HG02981 (cell line): Measurements from ENCODE around the gene MYL5.
"Not testable (repeated sequence)": the region's sequence is repeated elsewhere in the genome, so short reads cannot be mapped to it uniquely, and the experiment has no call there.

Experiments used
- ATAC-seq: cut with Tn5 transposase; IDR thresholded peaks from one replicate; pipeline ENCODE4 v1.9.1; 2021; ENCODE audit warnings: mild to moderate bottlenecking, moderate library complexity; ENCODE audit not compliant: unreplicated experiment

MYL5 gene

GRCh38 chr4:704198-704891, 30.0 kb downstream of the MYL5 start:
- ATAC-seq, result no peak

DNA sequence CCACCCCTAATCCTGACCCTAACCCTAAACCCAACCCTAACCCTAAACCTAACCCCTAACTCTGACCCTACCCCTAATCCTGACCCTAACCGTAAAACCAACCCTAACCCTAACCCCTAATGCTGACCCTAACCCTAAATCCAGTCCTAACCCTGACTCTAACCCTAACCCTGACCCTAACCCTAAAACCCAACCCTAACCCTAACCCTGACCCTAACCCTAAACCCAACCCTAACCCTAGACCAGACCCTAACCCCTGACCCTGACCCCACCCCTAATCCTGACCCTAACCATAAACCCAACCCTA, 30.6 kb downstream of the MYL5 start:
- no peak for ATAC-seq

DNA sequence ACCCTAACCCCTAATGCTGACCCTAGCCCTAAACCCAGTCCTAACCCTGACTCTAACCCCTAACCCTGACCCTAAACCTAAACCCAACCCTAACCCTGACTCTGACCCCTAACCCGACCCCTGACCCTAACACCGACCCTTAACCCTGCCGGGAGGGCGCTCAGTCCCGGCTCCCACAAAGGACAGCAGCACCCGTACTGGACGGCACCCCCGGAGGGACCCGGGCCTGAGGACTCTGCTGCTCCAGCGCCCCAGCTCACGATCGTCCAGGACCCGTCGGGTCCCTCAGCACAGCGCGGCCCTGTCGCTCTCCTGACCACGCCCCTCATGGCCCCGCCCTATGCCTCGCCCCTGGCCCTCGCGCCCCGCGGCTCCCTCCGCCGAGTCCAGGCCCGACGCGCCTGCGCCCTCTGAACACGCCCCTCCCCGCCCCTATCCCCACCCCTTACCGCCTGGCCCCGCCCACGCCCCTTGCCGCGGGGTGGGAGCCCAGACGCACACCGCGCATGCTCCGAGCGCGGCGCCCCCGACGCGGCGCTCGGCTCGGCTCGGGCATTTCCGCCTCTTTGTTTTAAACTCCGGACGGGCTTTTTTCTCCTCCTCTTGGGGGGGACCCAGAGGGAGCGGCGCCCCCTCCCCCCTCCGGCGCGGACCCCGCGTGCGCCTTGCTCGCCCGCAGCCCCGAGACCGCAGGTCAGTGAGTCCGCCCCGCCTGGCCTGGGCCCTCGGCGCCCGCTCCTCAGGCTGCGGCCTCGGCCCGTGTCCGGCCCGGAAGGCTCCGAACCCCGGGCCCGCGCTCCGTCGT, 31.1 kb downstream of the MYL5 start, which contains the start of gene PCGF3:
PCGF3 (plus strand) TSS at position 555 of the 805 bp plus-strand sequence. CDS start 27,849 bp downstream, outside the sequence.
- ATAC-seq, result peak; percentile 94

DNA sequence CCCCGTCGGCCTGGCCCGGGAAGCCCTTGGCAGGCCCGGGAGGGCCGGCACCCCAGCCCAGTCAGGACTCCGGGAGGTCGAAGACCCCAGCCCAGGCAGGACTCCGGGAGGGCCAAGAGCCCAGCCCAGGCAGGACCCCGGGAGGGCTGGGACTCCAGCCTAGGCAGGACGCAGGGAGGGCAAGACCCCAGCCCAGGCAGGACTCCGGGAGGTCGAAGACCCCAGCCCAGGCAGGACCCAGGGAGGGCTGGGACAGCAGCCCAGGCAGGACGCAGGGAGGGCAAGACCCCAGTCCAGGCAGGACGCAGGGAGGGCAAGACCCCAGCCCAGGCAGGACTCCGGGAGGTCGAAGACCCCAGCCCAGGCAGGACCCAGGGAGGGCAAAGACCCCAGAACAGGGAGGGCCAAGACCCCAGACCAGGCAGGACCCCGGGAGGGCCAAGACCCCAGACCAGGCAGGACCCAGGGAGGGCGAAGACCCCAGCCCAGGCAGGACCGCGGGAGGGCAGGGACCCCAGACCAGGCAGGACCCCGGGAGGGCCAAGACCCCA, 31.8 kb downstream of the MYL5 start:
- ATAC-seq, result not testable (repeated sequence)

GRCh38 chr4:706834-707598, 32.7 kb downstream of the MYL5 start:
- no peak for ATAC-seq

DNA sequence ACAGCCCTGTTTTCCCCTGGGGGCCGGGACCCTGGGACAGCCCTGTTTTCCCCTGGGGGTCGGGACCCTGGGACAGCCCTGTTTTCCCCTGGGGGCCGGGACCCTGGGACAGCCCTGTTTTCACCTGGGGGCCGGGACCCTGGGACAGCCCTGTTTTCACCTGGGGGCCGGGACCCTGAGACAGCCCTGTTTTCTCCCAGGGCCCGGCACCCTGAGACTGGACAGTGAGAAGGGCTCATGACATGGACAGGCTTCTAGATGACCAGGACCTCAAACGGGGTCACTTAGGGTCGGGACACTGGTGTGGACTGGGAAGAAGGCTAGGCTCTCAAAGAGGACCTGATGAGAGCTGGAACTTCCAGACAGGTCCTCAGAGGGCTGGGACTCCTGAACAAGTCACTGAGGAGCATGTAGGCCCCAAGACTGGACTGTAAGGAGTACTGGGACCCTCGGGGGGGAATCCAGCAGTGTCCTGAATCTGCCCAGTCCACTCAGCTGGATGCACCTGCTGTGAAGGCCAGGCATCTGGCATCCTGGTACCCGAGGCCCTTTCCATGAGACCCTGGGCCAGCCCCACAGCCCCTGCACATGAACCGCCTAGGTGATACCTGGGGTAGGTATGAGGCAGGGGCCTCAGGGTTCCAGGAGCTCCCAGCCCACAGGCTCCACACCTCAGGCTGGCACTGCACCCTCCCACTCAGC, 33.7 kb downstream of the MYL5 start:
- no peak for ATAC-seq

DNA sequence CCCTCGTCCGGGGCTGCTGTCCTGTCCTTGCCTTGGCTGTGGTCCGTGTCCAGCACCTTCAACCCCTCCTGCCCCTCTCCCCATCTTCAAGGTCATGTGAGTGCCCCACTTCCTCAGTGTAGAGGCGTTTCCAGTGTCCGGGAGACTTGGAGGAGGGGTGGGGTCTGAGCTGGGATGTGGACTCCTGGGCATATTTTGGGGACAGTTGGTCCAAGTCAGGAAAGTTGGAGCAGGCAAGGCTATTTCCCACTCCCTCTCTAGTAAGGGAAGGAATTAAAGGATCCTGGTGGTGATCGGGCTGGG, 34.2 kb downstream of the MYL5 start:
- ATAC-seq, result no peak

DNA sequence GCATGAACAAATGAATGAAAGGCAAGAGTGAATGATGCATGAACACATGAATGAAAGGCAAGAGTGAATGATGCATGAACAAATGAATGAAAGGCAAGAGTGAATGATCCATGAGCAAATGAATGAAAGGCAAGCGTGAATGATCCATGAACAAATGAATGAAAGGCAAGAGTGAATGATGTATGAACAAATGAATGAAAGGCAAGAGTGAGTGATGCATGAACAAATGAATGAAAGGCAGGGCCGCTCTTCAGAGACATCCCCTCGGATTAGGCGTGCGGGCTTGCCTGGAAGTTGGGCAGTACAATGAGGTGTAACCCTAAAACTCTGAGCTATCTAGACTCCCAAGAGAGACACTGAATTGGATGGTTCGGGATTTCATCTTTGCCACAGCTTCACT, 35.0 kb downstream of the MYL5 start:
- ATAC-seq, result no peak

- no peak for ATAC-seq
These were observed 35.8 kb downstream of the MYL5 start for GRCh38 chr4:710116-710515.

DNA sequence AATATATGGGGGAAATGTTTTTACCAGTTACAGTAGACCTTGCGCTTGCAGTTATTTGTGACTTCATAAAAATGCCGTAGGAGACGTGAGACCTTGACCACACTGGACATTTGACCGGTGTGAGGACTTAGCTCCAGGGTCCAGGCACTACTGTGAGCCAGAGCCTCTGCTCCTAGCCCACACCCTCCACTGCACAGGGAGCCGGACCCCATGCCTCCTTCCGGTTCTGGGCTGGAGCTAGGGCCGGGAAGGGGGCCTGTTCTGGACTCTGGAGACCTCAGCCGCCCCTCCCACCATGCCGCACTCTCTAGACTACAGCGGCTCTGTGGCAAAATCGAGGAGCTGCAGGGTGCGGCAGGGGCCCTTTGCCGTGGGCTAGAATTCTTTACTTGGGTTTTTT, 36.6 kb downstream of the MYL5 start:
- no peak for ATAC-seq

- ATAC-seq, result no peak
These were observed 37.8 kb downstream of the MYL5 start for GRCh38 chr4:712093-712492.

DNA sequence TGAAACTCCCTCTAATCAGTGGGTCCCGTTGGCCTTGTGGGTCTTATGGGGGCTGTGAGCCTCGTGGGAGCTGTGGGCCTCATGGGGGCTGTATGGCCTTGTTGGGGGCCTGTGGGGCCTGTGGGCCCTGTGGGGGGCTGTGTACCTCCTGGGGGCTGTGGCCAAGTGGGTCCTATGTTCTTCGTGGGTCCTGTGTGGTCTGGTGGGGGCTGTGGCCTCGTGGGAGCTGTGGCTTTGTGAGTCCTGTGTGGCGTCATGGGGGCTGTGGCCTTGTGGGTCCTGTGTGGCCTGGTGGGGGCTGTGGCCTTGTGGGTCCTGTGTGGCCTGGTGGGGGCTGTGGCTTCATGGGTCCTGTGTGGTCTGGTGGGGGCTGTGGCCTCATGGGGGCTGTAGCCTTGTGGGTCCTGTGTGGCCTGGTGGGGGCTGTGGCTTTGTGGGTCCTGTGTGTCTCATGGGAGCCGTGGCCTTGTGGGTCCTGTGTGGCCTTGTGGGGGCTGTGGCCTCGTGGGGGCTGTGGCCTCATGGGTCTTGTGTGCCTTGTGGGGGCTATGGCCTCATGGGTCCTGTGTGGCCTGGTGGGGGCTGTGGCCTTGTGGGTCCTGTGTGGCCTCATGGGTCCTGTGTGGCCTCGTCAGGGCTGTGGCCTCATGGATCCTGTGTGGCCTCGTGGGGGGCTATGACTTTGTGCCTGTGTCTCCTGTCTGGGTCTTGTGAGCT, 38.7 kb downstream of the MYL5 start:
- no peak for ATAC-seq

DNA sequence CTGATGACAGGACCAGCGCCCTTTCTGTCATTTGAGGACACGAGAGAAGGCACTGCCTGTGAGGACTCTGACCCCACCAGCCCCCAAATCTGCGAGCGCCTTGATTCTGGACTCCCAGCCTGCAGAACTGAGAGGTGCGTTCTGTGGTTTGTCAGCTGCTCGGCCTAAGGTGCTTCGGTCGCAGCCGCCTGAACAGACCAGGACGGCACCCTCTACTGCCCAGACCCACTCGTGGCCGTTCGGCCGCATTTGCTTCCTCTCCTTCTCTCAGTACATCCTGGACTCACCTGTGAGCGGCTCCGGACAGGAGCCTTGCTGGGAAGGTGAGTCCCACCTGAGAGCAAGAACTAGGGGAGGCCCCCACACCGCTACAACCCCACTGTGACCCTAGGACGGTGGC, 39.7 kb downstream of the MYL5 start:
- no peak for ATAC-seq

- no peak for ATAC-seq
These were observed 43.4 kb downstream of the MYL5 start for GRCh38 chr4:717601-718320.

- ATAC-seq, result no peak
These were observed 44.1 kb downstream of the MYL5 start for GRCh38 chr4:718460-718859.

GRCh38 chr4:720111-720860, 45.9 kb downstream of the MYL5 start:
- ATAC-seq, result no peak

DNA sequence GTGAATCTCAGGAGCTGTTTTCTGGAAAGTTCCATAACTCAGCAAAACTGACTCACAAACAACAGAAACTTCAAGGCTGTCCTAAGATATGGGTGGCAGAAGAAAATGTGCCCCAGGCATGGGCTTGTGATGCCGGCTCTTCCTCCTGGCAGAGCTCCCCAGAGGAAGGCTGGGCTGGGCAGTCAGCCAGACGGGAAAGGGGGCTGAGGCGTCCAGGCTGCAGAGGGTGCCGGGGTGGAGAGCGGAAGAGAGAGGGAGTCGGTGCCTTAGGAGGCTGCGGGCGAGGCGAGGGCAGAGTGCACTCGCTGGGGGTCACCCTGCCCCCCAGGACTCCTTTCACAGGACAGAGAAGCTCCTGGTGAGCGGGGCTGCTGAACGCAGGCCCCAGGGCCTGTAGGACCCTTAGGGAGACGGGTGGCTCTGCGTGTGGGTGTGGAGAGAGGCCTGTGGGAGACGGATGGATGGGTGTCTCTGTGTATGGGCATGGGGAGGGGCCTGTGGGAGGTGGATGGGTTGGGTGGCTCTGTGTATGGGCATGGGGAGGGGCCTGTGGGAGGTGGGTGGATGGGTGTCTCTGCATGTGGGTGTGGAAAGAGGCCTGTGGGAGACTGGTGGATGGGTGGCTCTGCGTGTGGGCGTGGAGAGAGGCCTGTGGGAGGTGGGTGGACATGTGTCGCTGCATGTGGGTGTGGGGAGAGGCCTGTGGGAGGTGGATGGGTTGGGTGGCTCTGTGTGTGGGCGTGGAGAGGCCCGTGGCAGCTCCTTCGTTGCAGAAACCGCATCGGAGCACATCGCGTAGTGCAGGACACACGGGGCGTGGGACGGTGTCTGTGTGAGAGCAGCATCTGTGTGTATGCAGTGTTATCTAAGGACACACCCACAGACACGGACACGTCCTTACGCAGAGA, 47.2 kb downstream of the MYL5 start:
- no peak for ATAC-seq

GRCh38 chr4:722169-722725, 47.9 kb downstream of the MYL5 start:
- ATAC-seq, result no peak
